Measurements from ENCODE around the gene DENND6A. TPM values are rescaled to one million over a fixed set of nuclear protein-coding genes. Genes with fewer than 3 reads are reported as not detected.
A peak's percentile ranks its signal among the peaks of the same experiment; 100 is the strongest.
"Not testable (repeated sequence)": the region's sequence is repeated elsewhere in the genome, so short reads cannot be mapped to it uniquely, and the experiment has no call there.

The DENND6A gene
- total RNA-seq, 1 donor from 2014 or later: 21.5 TPM

DNA sequence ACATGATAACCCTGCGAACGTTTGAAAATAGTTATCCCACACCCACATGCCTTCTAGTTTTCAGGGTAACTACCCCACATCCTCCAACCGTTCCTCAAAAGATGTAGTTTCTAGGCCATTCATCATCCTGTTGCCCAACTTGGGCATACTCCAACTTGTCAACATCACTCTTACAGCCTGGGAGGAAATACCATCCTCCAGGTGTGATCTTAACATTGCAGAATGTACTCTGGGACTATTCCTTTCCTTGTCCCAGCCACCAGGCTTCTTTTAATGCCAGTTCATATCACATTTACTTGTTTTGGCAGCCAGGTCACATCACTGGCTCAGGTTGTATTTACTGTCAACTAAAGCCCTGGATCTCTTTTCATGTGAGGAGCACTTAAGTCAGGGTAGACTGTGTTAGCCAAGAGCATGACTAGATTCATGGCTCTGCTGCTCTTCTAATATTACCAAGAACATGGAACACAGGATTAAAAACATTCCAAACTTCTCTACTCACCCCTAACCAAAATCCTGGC is 4.0 kb upstream of the DENND6A start:
- DNase-seq (no peak), ATAC-seq (ENCODE audit: low read depth) (no peak)
- H3K36me3 Mint-ChIP-seq (ENCODE audit: low read depth): peaks cover 2% of the 10 kb centered on the region
- TF ChIP-seq, protein P1, sequence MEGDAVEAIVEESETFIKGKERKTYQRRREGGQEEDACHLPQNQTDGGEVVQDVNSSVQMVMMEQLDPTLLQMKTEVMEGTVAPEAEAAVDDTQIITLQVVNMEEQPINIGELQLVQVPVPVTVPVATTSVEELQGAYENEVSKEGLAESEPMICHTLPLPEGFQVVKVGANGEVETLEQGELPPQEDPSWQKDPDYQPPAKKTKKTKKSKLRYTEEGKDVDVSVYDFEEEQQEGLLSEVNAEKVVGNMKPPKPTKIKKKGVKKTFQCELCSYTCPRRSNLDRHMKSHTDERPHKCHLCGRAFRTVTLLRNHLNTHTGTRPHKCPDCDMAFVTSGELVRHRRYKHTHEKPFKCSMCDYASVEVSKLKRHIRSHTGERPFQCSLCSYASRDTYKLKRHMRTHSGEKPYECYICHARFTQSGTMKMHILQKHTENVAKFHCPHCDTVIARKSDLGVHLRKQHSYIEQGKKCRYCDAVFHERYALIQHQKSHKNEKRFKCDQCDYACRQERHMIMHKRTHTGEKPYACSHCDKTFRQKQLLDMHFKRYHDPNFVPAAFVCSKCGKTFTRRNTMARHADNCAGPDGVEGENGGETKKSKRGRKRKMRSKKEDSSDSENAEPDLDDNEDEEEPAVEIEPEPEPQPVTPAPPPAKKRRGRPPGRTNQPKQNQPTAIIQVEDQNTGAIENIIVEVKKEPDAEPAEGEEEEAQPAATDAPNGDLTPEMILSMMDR (IDR thresholded peaks at IDR 0.05): no peak
- intact Hi-C loops (cut with micrococcal nuclease): no loop called here
- H3K4me3 Mint-ChIP-seq: no peak overlapping the region
- H3K27me3 Mint-ChIP-seq: no peaks in the 10 kb centered on the region
- H3K4me1 Mint-ChIP-seq: peaks cover 3% of the 10 kb centered on the region
- no peak overlapping the region for H3K27ac Mint-ChIP-seq
- no peaks in the 10 kb centered on the region for H3K9me3 Mint-ChIP-seq
- ChIA-PET CTCF (no interaction called here), POLR2A (no interaction called here)

DNA sequence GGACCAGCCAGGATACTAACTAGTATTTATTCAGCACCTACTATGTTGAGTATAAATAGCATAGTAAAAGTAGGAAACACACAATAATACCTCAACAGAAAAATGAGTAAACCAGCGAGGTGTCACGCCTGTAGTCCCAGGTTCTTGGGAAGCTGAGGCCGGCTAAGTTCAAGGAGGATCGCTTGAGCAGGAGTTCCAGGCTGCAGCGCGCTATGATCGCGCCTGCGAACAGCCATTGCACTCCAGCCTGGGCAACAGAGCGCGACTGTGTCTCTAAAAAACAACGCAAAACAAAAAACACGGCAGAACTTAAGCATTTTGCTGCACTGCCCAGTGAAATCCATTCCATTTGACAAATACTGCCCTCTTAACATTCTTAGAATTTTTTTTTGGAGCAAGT is 1.3 kb upstream of the DENND6A start:
- ATAC-seq (ENCODE audit: low read depth) (no peak), DNase-seq (no peak)
- TF ChIP-seq, protein P1 (IDR thresholded peaks at IDR 0.05): no peak
- Mint-ChIP-seq H3K4me3 (peak overlapping the region; percentile 38), H3K9me3 (no peaks in the 10 kb centered on the region), H3K36me3 (ENCODE audit: low read depth) (peaks cover 4% of the 10 kb centered on the region), H3K4me1 (peaks cover 28% of the 10 kb centered on the region), H3K27ac (peak overlapping the region; percentile 35), H3K27me3 (no peaks in the 10 kb centered on the region)
- ChIA-PET CTCF (no interaction called here), POLR2A (interaction anchor here (1.9 kb wide), 1 partner anchor 96 kb away, joined by 15 read pairs; the partner anchor contains the start of gene ARF4)
- intact Hi-C loops (cut with micrococcal nuclease): no loop called here

DNA sequence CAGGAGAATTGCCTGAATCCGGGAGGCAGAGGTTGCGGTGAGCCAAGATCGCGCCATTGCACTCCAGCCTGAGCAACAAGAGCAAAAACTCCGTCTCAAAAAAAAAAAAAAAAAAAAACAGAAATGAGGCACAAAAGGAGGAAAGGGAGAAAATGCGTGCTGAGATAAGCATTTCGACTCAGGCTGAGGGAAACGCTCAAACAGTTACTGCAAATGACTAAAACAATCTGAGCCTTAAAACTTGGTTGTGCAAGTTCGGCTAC is 813 bp downstream of the DENND6A start:
- H3K27me3 Mint-ChIP-seq; H3K36me3 Mint-ChIP-seq (ENCODE audit: low read depth); CTCF ChIA-PET; DNase-seq; H3K9me3 Mint-ChIP-seq: not testable (repeated sequence)
- POLR2A ChIA-PET: interaction anchor here (1.4 to 2.1 kb wide), 6 partner anchors 20 to 136 kb away, joined by 4 to 24 read pairs (median 10); partner anchors contain the start of genes ARF4, PDE12 and SLMAP
- peak; percentile 11 for ATAC-seq (ENCODE audit: low read depth)
- Mint-ChIP-seq H3K4me3 (peak overlapping the region; percentile 89), H3K27ac (peak overlapping the region; percentile 85), H3K4me1 (peaks cover 38% of the 10 kb centered on the region)
- intact Hi-C loops (cut with micrococcal nuclease): loop anchor here (1.0 kb wide), 3 partner anchors 21 to 95 kb away; partner anchors contain the start of genes ARF4 and SLMAP

DNA sequence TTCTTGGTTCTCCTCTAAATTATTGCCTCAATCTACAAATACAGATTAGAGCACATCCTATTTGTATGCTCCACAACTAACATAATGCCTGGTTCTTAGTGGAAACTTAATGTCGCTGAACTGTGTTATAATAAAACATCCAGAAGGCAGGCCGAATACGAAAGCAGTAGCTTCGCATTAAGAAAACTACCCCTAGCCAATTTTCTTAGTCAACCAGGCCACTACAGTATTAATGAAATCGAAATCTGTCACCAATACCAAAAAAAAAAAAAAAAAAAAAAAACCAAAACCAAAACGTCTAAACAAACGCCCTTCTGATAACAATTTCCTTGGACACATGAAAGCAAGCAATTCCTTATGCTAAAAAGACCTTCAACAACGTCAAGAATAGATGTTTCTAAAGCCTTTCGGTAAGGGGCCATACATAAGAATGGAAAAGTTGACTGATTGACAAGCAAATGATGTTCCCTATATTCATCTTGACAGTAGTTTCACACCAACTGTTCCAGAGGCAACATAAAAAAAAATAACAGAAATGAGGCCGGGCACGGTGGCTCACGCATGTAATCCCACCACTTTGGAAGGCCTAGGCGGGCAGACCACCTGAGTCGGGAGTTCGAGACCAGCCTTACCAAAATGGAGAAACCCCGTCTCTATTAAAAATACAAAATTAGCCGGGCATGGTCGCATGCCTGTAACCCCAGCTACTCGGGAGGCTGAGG is 1.3 kb downstream of the DENND6A start:
- H3K27ac Mint-ChIP-seq: peak overlapping the region; percentile 85
- no peaks in the 10 kb centered on the region for H3K27me3 Mint-ChIP-seq
- intact Hi-C loops (cut with micrococcal nuclease): loop anchor here (1.0 kb wide), 3 partner anchors 20 to 94 kb away; partner anchors contain the start of genes ARF4 and SLMAP
- H3K36me3 Mint-ChIP-seq (ENCODE audit: low read depth): peaks cover 13% of the 10 kb centered on the region
- DNase-seq: no peak
- no peaks in the 10 kb centered on the region for H3K9me3 Mint-ChIP-seq
- ChIA-PET POLR2A (interaction anchor here (0.6 to 2.1 kb wide), 4 partner anchors 20 to 136 kb away, joined by 3 to 24 read pairs (median 6); partner anchors contain the start of gene ARF4), CTCF (no interaction called here)
- peaks cover 43% of the 10 kb centered on the region for H3K4me1 Mint-ChIP-seq
- H3K4me3 Mint-ChIP-seq: peak overlapping the region; percentile 89
- no peak for ATAC-seq (ENCODE audit: low read depth)
- TF ChIP-seq, protein P1 (IDR thresholded peaks at IDR 0.05): no peak

DNA sequence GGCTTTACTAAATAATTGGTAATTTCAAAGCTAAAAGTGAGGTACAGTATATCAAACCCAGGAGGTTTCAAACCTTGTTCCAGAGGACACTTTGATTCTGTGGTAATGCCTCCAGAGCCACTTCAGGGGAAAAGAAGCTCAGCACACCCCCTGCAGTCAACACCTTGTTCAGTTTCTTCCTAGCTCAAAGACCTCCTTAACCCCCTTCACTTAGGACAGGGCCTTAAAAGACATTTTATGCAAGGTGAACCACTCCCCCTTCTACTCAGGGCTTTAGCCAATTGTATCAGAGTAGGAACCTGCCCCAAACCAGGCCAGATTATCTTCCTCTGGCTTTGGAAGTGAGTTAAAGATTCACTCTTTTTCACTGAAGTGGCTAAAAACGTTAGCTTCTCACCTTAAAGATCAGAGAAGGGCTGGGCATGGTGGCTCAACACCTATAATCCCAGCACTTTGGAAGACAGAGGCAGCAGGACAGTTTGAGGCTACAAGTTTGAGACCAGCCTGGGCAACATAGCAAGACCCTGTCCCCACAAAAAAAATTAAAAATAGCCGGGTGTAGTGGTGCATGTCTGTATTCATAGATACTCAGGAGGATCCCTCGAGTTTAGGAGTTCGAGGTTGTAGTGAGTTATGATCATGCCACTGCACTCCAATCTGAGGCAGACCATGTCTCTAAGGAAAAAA is 3.4 kb downstream of the DENND6A start:
- Mint-ChIP-seq H3K9me3 (no peaks in the 10 kb centered on the region), H3K27me3 (no peaks in the 10 kb centered on the region), H3K4me3 (no peak overlapping the region), H3K4me1 (peaks cover 51% of the 10 kb centered on the region), H3K36me3 (ENCODE audit: low read depth) (peaks cover 17% of the 10 kb centered on the region), H3K27ac (no peak overlapping the region)
- no peak for ATAC-seq (ENCODE audit: low read depth)
- POLR2A ChIA-PET: interaction anchor here (0.5 to 1.2 kb wide), 2 partner anchors 15 to 16 kb away, joined by 3 to 5 read pairs; no protein-coding TSS in a partner anchor
- no peak for DNase-seq
- intact Hi-C loops (cut with micrococcal nuclease): no loop called here
- CTCF ChIA-PET: no interaction called here
- TF ChIP-seq, protein P1 (IDR thresholded peaks at IDR 0.05): no peak
